ENCODE results near the gene ELP1.

DNA sequence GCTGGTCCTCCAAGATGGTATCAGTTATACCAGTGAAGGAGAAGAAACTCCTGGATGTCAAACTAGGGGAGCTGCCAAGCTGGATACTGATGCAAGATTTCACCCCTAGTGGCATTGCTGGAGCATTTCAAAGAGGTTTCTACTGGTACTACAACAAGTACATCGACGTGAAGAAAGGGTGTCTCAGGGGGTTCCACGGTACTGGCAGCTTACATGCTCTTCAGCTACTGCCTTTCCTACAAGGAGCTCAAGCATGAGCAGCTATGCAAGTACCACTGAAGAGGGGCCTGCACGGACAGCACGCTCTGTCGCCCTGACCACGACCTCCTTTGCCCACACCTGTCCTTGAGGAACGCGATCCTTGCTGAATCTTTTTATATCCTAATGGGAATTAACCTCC lies 97.6 kb downstream of the ELP1 start:
- TF ChIP-seq, protein P1, sequence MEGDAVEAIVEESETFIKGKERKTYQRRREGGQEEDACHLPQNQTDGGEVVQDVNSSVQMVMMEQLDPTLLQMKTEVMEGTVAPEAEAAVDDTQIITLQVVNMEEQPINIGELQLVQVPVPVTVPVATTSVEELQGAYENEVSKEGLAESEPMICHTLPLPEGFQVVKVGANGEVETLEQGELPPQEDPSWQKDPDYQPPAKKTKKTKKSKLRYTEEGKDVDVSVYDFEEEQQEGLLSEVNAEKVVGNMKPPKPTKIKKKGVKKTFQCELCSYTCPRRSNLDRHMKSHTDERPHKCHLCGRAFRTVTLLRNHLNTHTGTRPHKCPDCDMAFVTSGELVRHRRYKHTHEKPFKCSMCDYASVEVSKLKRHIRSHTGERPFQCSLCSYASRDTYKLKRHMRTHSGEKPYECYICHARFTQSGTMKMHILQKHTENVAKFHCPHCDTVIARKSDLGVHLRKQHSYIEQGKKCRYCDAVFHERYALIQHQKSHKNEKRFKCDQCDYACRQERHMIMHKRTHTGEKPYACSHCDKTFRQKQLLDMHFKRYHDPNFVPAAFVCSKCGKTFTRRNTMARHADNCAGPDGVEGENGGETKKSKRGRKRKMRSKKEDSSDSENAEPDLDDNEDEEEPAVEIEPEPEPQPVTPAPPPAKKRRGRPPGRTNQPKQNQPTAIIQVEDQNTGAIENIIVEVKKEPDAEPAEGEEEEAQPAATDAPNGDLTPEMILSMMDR (IDR thresholded peaks at IDR 0.05; ENCODE audit: insufficient read depth, low read length), result no peak
- TF ChIP-seq GABPA (IDR thresholded peaks at IDR 0.05; ENCODE audit: low read depth), result no peak

Data from HL-60 (cell line).